Esophagus (tissue), 2 donors: ENCODE results near the gene BHLHA9. TPM values are rescaled to one million over a fixed set of nuclear protein-coding genes. Genes with fewer than 3 reads are reported as not detected.

Experiments
- H3K27ac ChIP-seq, 2 donors: one replicate each; pipeline ENCODE4 v1.5.1; 2013; ENCODE audit warnings: low read depth in 2 of 2, mild to moderate bottlenecking in 2 of 2, inconsistent platforms in 1 of 2, low read length in 1 of 2, moderate library complexity in 1 of 2
- H3K27me3 ChIP-seq, 2 donors: one replicate each; pipeline ENCODE4 v1.6.1; 2013; ENCODE audit warnings: low read length in 2 of 2, control low read depth in 1 of 2, mild to moderate bottlenecking in 1 of 2; ENCODE audit not compliant: insufficient read depth in 2 of 2, control insufficient read depth in 1 of 2
- H3K36me3 ChIP-seq, 2 donors: one replicate each; pipeline ENCODE4 v1.6.1; 2013; ENCODE audit warnings: low read length in 1 of 2; ENCODE audit not compliant: control insufficient read depth in 2 of 2, insufficient read depth in 2 of 2
- H3K4me1 ChIP-seq, 2 donors: one replicate each; pipeline ENCODE4 v1.6.1; 2013; ENCODE audit warnings: low read length in 1 of 2; ENCODE audit not compliant: control insufficient read depth in 2 of 2, insufficient read depth in 2 of 2
- H3K4me3 ChIP-seq, 2 donors: one replicate each; pipeline ENCODE4 v1.5.1; 2013; ENCODE audit warnings: low read length in 2 of 2, mild to moderate bottlenecking in 2 of 2, low read depth in 1 of 2, moderate library complexity in 1 of 2
- H3K9me3 ChIP-seq, 2 donors: one replicate each; pipeline ENCODE4 v1.6.1; 2013; ENCODE audit warnings: mild to moderate bottlenecking in 2 of 2, low read depth in 1 of 2, low read length in 1 of 2, moderate library complexity in 1 of 2; ENCODE audit not compliant: control insufficient read depth in 2 of 2, insufficient read depth in 1 of 2
- WGBS, 2 donors: extraction: QIAGEN DNeasy Blood & Tissue Kit; methylation state at CpG; one replicate each; pipeline ENCODE4 v1.1.7; 2013; 5-methylcytosine and 5-hydroxymethylcytosine counted together
- polyA plus RNA-seq, 2 donors: library from polyadenylated mRNA; stranded (reverse); fragments of 200-250 nt; gene quantifications; one replicate each; pipeline ENCODE4 v1.2.3, GENCODE V29; 2013
- donor health status: healthy with polysubstance abuse.
- donor health status: Bipolar disorder and iron deficiency.

The BHLHA9 gene
- polyA plus RNA-seq, result not detected

GRCh38 chr17:1270210-1271029 lies at the start of gene BHLHA9:
TSS of gene BHLHA9 (plus strand) at chr17:1270444. CDS start at chr17:1270564, 120 bp downstream.
- no peak within 1 kb of the TSS for H3K4me3 ChIP-seq
- 13 to 15% methylated on average over 51 to 93 of the region's 93 CpGs for WGBS, 2 donors

GRCh38 chr17:1221209-1221608 lies 49.0 kb upstream of the BHLHA9 start:
- 89 to 91% methylated on average over 7 of the region's 7 CpGs for WGBS, 2 donors
- Histone ChIP-seq H3K4me3 (no peak overlapping the region), H3K27ac (no peak overlapping the region), H3K9me3 (peaks cover 0 to under 1% of the 10 kb centered on the region in 2 donors), H3K36me3 (no peaks in the 10 kb centered on the region), H3K27me3 (no peaks in the 10 kb centered on the region), H3K4me1 (peaks cover 0 to 3% of the 10 kb centered on the region in 2 donors)

More at GRCh38 chr17:1270210-1271029, at the start of gene BHLHA9:
- no peak within 1 kb of the TSS for H3K27ac ChIP-seq
- H3K36me3 ChIP-seq, result no peaks in the 10 kb centered on the region
- no peaks in the 10 kb centered on the region for H3K27me3 ChIP-seq
- H3K4me1 ChIP-seq, result peaks cover 3 to 5% of the 10 kb centered on the region in 2 donors
- no peaks in the 10 kb centered on the region for H3K9me3 ChIP-seq

GRCh38 chr17:1222321-1222720 lies 47.9 kb upstream of the BHLHA9 start:
- H3K9me3 ChIP-seq, result peaks cover 0 to 6% of the 10 kb centered on the region in 2 donors
- no peaks in the 10 kb centered on the region for H3K27me3 ChIP-seq
- H3K36me3 ChIP-seq, result no peaks in the 10 kb centered on the region
- H3K27ac ChIP-seq, result no peak overlapping the region
- 91 to 92% methylated on average over 8 of the region's 8 CpGs for WGBS, 2 donors
- H3K4me3 ChIP-seq, result no peak overlapping the region
- peaks cover 0 to 6% of the 10 kb centered on the region in 2 donors for H3K4me1 ChIP-seq

- WGBS, 2 donors, result 81 to 84% methylated on average over 14 of the region's 14 CpGs
- Histone ChIP-seq H3K27me3 (peaks cover 0 to 2% of the 10 kb centered on the region in 2 donors), H3K36me3 (no peaks in the 10 kb centered on the region), H3K27ac (no peak overlapping the region), H3K4me1 (peaks cover 0 to 6% of the 10 kb centered on the region in 2 donors), H3K9me3 (peaks cover 0 to 6% of the 10 kb centered on the region in 2 donors), H3K4me3 (no peak overlapping the region)
These were observed 46.6 kb upstream of the BHLHA9 start for GRCh38 chr17:1223662-1224061.

- Histone ChIP-seq H3K4me3 (no peak overlapping the region), H3K27ac (no peak overlapping the region), H3K9me3 (peaks cover 0 to 6% of the 10 kb centered on the region in 2 donors), H3K27me3 (peaks cover 0 to 3% of the 10 kb centered on the region in 2 donors), H3K4me1 (peaks cover 0 to 6% of the 10 kb centered on the region in 2 donors), H3K36me3 (no peaks in the 10 kb centered on the region)
- WGBS, 2 donors, result 85 to 92% methylated on average over 7 of the region's 7 CpGs
These were observed 45.9 kb upstream of the BHLHA9 start for GRCh38 chr17:1224330-1224729.

- peaks cover 0 to 7% of the 10 kb centered on the region in 2 donors for H3K9me3 ChIP-seq
- H3K4me1 ChIP-seq, result peaks cover 0 to 6% of the 10 kb centered on the region in 2 donors
- no peak overlapping the region for H3K4me3 ChIP-seq
- peaks cover 0 to 5% of the 10 kb centered on the region in 2 donors for H3K27me3 ChIP-seq
- no peak overlapping the region for H3K27ac ChIP-seq
- WGBS, 2 donors, result 73 to 77% methylated on average over 3 of the region's 3 CpGs
- no peaks in the 10 kb centered on the region for H3K36me3 ChIP-seq
These were observed 43.9 kb upstream of the BHLHA9 start for GRCh38 chr17:1226308-1226707.

GRCh38 chr17:1227365-1227764 lies 42.9 kb upstream of the BHLHA9 start:
- H3K9me3 ChIP-seq, result peaks cover 0 to 7% of the 10 kb centered on the region in 2 donors
- peaks cover 0 to 6% of the 10 kb centered on the region in 2 donors for H3K4me1 ChIP-seq
- no peak overlapping the region for H3K27ac ChIP-seq
- H3K36me3 ChIP-seq, result no peaks in the 10 kb centered on the region
- 85 to 90% methylated on average over 5 of the region's 5 CpGs for WGBS, 2 donors
- peaks cover 0 to 5% of the 10 kb centered on the region in 2 donors for H3K27me3 ChIP-seq
- no peak overlapping the region for H3K4me3 ChIP-seq

GRCh38 chr17:1227917-1228780 lies 42.1 kb upstream of the BHLHA9 start:
- peaks cover 0 to 6% of the 10 kb centered on the region in 2 donors for H3K4me1 ChIP-seq
- peaks cover 0 to 7% of the 10 kb centered on the region in 2 donors for H3K9me3 ChIP-seq
- WGBS, 2 donors, result 14 to 15% methylated on average over 52 to 58 of the region's 58 CpGs
- peak overlapping the region in 1 of 2 donors; percentile 51 for H3K4me3 ChIP-seq
- H3K27ac ChIP-seq, result peak overlapping the region in 1 of 2 donors; percentile 13
- H3K27me3 ChIP-seq, result peaks cover 0 to 5% of the 10 kb centered on the region in 2 donors
- H3K36me3 ChIP-seq, result no peaks in the 10 kb centered on the region

GRCh38 chr17:1228781-1229348 lies 41.4 kb upstream of the BHLHA9 start:
- WGBS, 2 donors, result 1% methylated on average over 29 to 79 of the region's 79 CpGs
- Histone ChIP-seq H3K36me3 (no peaks in the 10 kb centered on the region), H3K4me1 (peaks cover 0 to 6% of the 10 kb centered on the region in 2 donors), H3K27me3 (peaks cover 0 to 5% of the 10 kb centered on the region in 2 donors), H3K4me3 (peak overlapping the region; percentile 51 to 52), H3K27ac (peak overlapping the region in 1 of 2 donors; percentile 22), H3K9me3 (peaks cover 0 to 7% of the 10 kb centered on the region in 2 donors)
